ENCODE data around the gene PGM1.

DNA sequence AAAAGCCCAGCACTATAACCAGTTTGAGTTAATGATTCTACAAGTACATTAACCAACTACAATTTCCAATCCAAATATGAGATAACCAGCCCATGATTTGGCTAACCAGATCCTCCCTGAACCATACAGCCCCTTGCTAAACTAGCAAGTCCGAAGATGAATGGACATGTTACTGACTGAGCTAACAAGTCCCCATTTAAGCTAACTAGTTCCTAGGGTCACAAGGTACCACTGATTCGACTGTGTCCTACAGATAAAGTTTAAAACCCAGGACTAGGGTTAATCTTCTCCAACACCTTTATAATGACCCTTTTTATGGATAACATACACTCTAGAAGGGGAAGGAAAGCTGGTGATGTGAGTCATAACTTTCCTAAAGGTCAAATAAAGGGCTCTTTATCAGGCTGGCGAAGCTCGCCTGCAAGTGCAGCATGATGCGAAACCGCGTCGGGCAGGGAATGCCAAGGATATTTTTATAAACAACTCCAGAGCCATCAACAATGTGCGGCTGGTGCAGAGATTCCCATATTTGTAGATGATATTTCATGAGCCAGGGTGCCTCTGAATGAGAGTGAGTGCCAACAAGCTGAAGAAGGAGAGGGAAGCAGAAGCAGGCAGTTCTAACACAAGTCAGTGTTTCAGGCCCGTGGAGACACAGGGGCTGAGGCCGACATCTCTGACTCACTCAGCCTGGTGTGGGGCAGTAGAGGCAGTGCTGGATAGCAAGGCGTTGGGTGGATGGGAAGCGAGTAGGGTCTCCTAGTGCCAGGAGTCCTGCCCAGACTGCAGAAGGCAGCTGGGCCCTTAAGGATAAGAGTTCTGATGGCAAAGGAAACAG is 105.0 kb downstream of the PGM1 start:
- TF ChIP-seq ELF4 (CRISPR knock-in tag; IDR thresholded peaks at IDR 0.05; ENCODE audit: low read depth): no peak
- TF ChIP-seq, protein P1, sequence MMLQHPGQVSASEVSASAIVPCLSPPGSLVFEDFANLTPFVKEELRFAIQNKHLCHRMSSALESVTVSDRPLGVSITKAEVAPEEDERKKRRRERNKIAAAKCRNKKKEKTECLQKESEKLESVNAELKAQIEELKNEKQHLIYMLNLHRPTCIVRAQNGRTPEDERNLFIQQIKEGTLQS (CRISPR knock-in tag; conservative IDR thresholded peaks at IDR 0.05): no peak
- no peak for TF ChIP-seq SP1 (CRISPR knock-in tag; conservative IDR thresholded peaks at IDR 0.05)
- TF ChIP-seq, protein P2, sequence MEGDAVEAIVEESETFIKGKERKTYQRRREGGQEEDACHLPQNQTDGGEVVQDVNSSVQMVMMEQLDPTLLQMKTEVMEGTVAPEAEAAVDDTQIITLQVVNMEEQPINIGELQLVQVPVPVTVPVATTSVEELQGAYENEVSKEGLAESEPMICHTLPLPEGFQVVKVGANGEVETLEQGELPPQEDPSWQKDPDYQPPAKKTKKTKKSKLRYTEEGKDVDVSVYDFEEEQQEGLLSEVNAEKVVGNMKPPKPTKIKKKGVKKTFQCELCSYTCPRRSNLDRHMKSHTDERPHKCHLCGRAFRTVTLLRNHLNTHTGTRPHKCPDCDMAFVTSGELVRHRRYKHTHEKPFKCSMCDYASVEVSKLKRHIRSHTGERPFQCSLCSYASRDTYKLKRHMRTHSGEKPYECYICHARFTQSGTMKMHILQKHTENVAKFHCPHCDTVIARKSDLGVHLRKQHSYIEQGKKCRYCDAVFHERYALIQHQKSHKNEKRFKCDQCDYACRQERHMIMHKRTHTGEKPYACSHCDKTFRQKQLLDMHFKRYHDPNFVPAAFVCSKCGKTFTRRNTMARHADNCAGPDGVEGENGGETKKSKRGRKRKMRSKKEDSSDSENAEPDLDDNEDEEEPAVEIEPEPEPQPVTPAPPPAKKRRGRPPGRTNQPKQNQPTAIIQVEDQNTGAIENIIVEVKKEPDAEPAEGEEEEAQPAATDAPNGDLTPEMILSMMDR (IDR thresholded peaks at IDR 0.05): no peak
- TF ChIP-seq RELA (CRISPR knock-in tag; IDR thresholded peaks at IDR 0.05; ENCODE audit: borderline replicate concordance): no peak
- TF ChIP-seq CREB1 (CRISPR knock-in tag; IDR thresholded peaks at IDR 0.05): no peak
- no peak for TF ChIP-seq ZNF219 (CRISPR knock-in tag; IDR thresholded peaks at IDR 0.05; ENCODE audit: borderline replicate concordance)
- TF ChIP-seq, protein P3, sequence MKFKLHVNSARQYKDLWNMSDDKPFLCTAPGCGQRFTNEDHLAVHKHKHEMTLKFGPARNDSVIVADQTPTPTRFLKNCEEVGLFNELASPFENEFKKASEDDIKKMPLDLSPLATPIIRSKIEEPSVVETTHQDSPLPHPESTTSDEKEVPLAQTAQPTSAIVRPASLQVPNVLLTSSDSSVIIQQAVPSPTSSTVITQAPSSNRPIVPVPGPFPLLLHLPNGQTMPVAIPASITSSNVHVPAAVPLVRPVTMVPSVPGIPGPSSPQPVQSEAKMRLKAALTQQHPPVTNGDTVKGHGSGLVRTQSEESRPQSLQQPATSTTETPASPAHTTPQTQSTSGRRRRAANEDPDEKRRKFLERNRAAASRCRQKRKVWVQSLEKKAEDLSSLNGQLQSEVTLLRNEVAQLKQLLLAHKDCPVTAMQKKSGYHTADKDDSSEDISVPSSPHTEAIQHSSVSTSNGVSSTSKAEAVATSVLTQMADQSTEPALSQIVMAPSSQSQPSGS (CRISPR knock-in tag; IDR thresholded peaks at IDR 0.05; ENCODE audit: borderline replicate concordance, low read depth): no peak

Data from WTC11 (cell line).